H9 (cell line): ENCODE results near the gene ARHGAP26. TPM values are rescaled to one million over a fixed set of nuclear protein-coding genes. Genes with fewer than 3 reads are reported as not detected.

ENCODE experiments used
- DNase-seq: peaks from one replicate; pipeline ENCODE4 v3.0.0-alpha.2; 2017
- H2AFZ ChIP-seq: one replicate; pipeline ENCODE4 v1.6.1; 2013; ENCODE audit warnings: mild to moderate bottlenecking, low read length, control low read depth, moderate library complexity
- H2AK5ac ChIP-seq: 2 replicates; pipeline ENCODE4 v1.6.1; 2013; ENCODE audit warnings: low read length, control low read depth, mixed read lengths; ENCODE audit not compliant: insufficient read length
- H2BK120ac ChIP-seq: one replicate; pipeline ENCODE4 v1.6.1; 2013; ENCODE audit warnings: low read depth, mild to moderate bottlenecking, low read length, control low read depth, inconsistent platforms; ENCODE audit not compliant: poor library complexity, severe bottlenecking
- H2BK12ac ChIP-seq: 2 replicates; pipeline ENCODE4 v1.6.1; 2013; ENCODE audit warnings: low read length, control low read depth, mixed read lengths, low read depth; ENCODE audit not compliant: insufficient read length
- H2BK15ac ChIP-seq: 2 replicates; pipeline ENCODE4 v1.6.1; 2013; ENCODE audit warnings: low read depth, low read length, control low read depth
- H2BK20ac ChIP-seq: one replicate; pipeline ENCODE4 v1.6.1; 2013; ENCODE audit warnings: low read depth, mild to moderate bottlenecking, low read length, control low read depth, inconsistent platforms; ENCODE audit not compliant: poor library complexity, severe bottlenecking
- H2BK5ac ChIP-seq: 2 replicates; pipeline ENCODE4 v1.6.1; 2013; ENCODE audit warnings: low read length, control low read depth, mixed read lengths; ENCODE audit not compliant: insufficient read length
- H3K14ac ChIP-seq: 2 replicates; pipeline ENCODE4 v1.6.1; 2013; ENCODE audit warnings: low read length, control low read depth; ENCODE audit not compliant: insufficient read depth
- H3K18ac ChIP-seq: 2 replicates; pipeline ENCODE4 v1.6.1; 2013; ENCODE audit warnings: low read depth, mild to moderate bottlenecking, mixed read lengths, low read length, control low read depth; ENCODE audit not compliant: insufficient read length
- H3K23ac ChIP-seq: 2 replicates; pipeline ENCODE4 v1.6.1; 2013; ENCODE audit warnings: low read length, control low read depth, mixed read lengths, low read depth; ENCODE audit not compliant: insufficient read length
- H3K23me2 ChIP-seq: 2 replicates; pipeline ENCODE4 v1.6.1; 2013; ENCODE audit warnings: low read depth, mild to moderate bottlenecking, mixed read lengths, low read length, control low read depth; ENCODE audit not compliant: insufficient read length, poor library complexity, severe bottlenecking
- H3K27ac ChIP-seq: 2 replicates; pipeline ENCODE4 v1.5.1; 2013; ENCODE audit warnings: low read length, control low read depth, mixed read lengths, low read depth; ENCODE audit not compliant: insufficient read length
- H3K27me3 ChIP-seq: 2 replicates; pipeline ENCODE4 v1.6.1; 2013; ENCODE audit warnings: low read length, control low read depth, inconsistent platforms; ENCODE audit not compliant: insufficient read depth
- H3K4ac ChIP-seq: 2 replicates; pipeline ENCODE4 v1.6.1; 2013; ENCODE audit warnings: low read depth, mild to moderate bottlenecking, control low read depth, inconsistent platforms, low read length, moderate library complexity
- H3K4me1 ChIP-seq: 2 replicates; pipeline ENCODE4 v1.6.1; 2013; ENCODE audit warnings: low read length, control low read depth, inconsistent platforms; ENCODE audit not compliant: insufficient read depth
- H3K4me2 ChIP-seq: 2 replicates; pipeline ENCODE4 v1.6.1; 2013; ENCODE audit warnings: low read length, control low read depth, mixed read lengths; ENCODE audit not compliant: insufficient read length, insufficient read depth
- H3K56ac ChIP-seq: 2 replicates; pipeline ENCODE4 v1.6.1; 2013; ENCODE audit warnings: low read depth, mild to moderate bottlenecking, mixed read lengths, low read length, control low read depth; ENCODE audit not compliant: insufficient read length
- H3K79me1 ChIP-seq: 2 replicates; pipeline ENCODE4 v1.6.1; 2013; ENCODE audit warnings: low read depth, mild to moderate bottlenecking, moderate library complexity, low read length, control low read depth, inconsistent platforms; ENCODE audit not compliant: insufficient read depth, poor library complexity, severe bottlenecking
- H3K79me2 ChIP-seq: 2 replicates; pipeline ENCODE4 v1.6.1; 2013; ENCODE audit warnings: low read length, control low read depth, inconsistent platforms; ENCODE audit not compliant: insufficient read depth
- H3K9ac ChIP-seq: 2 replicates; pipeline ENCODE4 v1.6.1; 2013; ENCODE audit warnings: low read length, control low read depth, mixed read lengths; ENCODE audit not compliant: insufficient read length; ENCODE audit errors: extremely low read depth
- H3K9me3 ChIP-seq: one replicate; pipeline ENCODE4 v1.6.1; 2013; ENCODE audit warnings: low read depth, low read length, inconsistent platforms; ENCODE audit not compliant: control insufficient read depth
- H3T11ph ChIP-seq: one replicate; pipeline ENCODE4 v1.6.1; 2013; ENCODE audit warnings: mild to moderate bottlenecking, low read length, control low read depth, inconsistent platforms
- H4K20me1 ChIP-seq: one replicate; pipeline ENCODE4 v1.6.1; 2013; ENCODE audit not compliant: control insufficient read depth, insufficient read length, insufficient read depth
- H4K5ac ChIP-seq: 2 replicates; pipeline ENCODE4 v1.6.1; 2013; ENCODE audit warnings: low read depth, mild to moderate bottlenecking, mixed read lengths, low read length, control low read depth; ENCODE audit not compliant: insufficient read length
- H4K8ac ChIP-seq: replicated peaks from 2 replicates; pipeline ENCODE4 v1.6.1; 2013; ENCODE audit warnings: low read length, control low read depth, mixed read lengths, low read depth; ENCODE audit not compliant: insufficient read length
- H4K91ac ChIP-seq: 2 replicates; pipeline ENCODE4 v1.6.1; 2013; ENCODE audit warnings: low read depth, mild to moderate bottlenecking, moderate library complexity, mixed read lengths, low read length, control low read depth; ENCODE audit not compliant: insufficient read length
- H3K27ac Mint-ChIP-seq, 3 experiments: 2 replicates in 2 of 3; 3 replicates in 1 of 3; pipeline ENCODE4 v1.8.0; 2020 to 2021; ENCODE audit warnings: mixed read lengths in 3 of 3, mild to moderate bottlenecking in 1 of 3, moderate library complexity in 1 of 3
- H3K27me3 Mint-ChIP-seq: 2 replicates; pipeline ENCODE4 v1.8.0; 2021; ENCODE audit warnings: low read depth, mild to moderate bottlenecking, moderate library complexity, mixed read lengths
- H3K36me3 Mint-ChIP-seq, 3 experiments: 2 replicates in 2 of 3; 3 replicates in 1 of 3; pipeline ENCODE4 v1.8.0; 2020 to 2021; ENCODE audit warnings: low read depth in 3 of 3, mixed read lengths in 3 of 3; ENCODE audit not compliant: insufficient read depth in 1 of 3
- H3K4me1 Mint-ChIP-seq, 2 experiments: 2 replicates each; pipeline ENCODE4 v1.8.0; 2020; ENCODE audit warnings: mixed read lengths in 2 of 2
- H3K4me3 Mint-ChIP-seq, 2 experiments: 2 replicates in 1 of 2; 3 replicates in 1 of 2; pipeline ENCODE4 v1.8.0; 2020 to 2021; ENCODE audit warnings: mild to moderate bottlenecking in 2 of 2, mixed read lengths in 2 of 2, moderate library complexity in 1 of 2
- H3K9me3 Mint-ChIP-seq, 2 experiments: 2 replicates in 1 of 2; 3 replicates in 1 of 2; pipeline ENCODE4 v1.8.0; 2020; ENCODE audit warnings: mild to moderate bottlenecking in 2 of 2, mixed read lengths in 2 of 2, moderate library complexity in 1 of 2
- WGBS: extraction: QIAGEN DNeasy Blood & Tissue Kit; methylation state at CpG from one replicate; pipeline ENCODE4 v1.1.7; 2013; ENCODE audit warnings: missing lambda C conversion rate, low lambda C conversion rate, mixed read lengths; ENCODE audit not compliant: insufficient read length; ENCODE audit errors: extremely low coverage; 5-methylcytosine and 5-hydroxymethylcytosine counted together
- total RNA-seq: library from RNA; stranded (reverse); gene quantifications from 2 replicates; pipeline ENCODE4 v1.2.1, GENCODE V29; 2021
- TF ChIP-seq, protein P1 (sequence below): fragments of 200-600 bp; sonication (generic); conservative IDR thresholded peaks from 3 replicates; pipeline ENCODE4 v1.8.0; 2021; ENCODE audit warnings: antibody characterized with exemption, mild to moderate bottlenecking

Gene ARHGAP26
- total RNA-seq, 1 experiment from 2014 or later = 13.8 TPM

DNA sequence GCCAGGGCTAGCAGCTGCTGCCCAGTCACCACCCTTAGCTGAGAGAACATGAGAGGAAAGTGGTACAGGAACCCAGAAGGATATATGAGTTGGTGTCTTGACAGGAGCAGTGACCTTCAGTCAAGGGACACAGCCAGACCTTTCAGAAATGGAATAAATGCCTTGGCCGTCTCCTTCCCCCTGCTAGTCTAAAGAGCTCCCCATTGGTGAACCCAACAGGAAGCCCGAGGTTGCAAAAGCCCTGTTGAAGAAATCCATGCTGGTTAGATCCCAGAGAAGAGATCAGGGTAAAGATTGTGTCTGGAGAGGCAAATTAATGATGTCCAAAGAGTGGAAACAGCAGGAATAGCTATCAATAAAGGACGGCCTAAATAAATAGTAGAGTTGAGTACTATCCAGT, 388.9 kb downstream of the ARHGAP26 start:
- no CpG with 5 or more reads among the region's 3 CpGs for WGBS

More for the DNA sequence above, 388.9 kb downstream of the ARHGAP26 start:
- Histone ChIP-seq H3K4me2 (no peak overlapping the region), H3T11ph (no peak overlapping the region), H3K79me1 (no peaks in the 10 kb centered on the region), H3K23me2 (no peaks in the 10 kb centered on the region), H2BK15ac (no peak overlapping the region), H3K23ac (no peak overlapping the region), H4K8ac (no peak overlapping the region), H2BK20ac (no peak overlapping the region), H3K18ac (no peak overlapping the region), H4K91ac (no peak overlapping the region), H4K5ac (no peak overlapping the region), H3K27ac (no peak overlapping the region), H4K20me1 (no peaks in the 10 kb centered on the region), H3K27me3 (no peaks in the 10 kb centered on the region), H3K4me1 (peaks cover 3% of the 10 kb centered on the region; the same call in 1 of the 2 replicates), H2BK120ac (no peak overlapping the region), H2AFZ (no peak overlapping the region), H2BK12ac (no peak overlapping the region), H3K9me3 (no peaks in the 10 kb centered on the region), H3K56ac (no peak overlapping the region), H2BK5ac (no peak overlapping the region), H3K4ac (no peak overlapping the region), H2AK5ac (no peak overlapping the region), H3K14ac (no peak overlapping the region), H3K79me2 (no peaks in the 10 kb centered on the region), H3K9ac (no peak overlapping the region)
- no peaks in the 10 kb centered on the region; a peak in 2 of 7 replicates for H3K36me3 Mint-ChIP-seq
- peaks cover 7 to 12% of the 10 kb centered on the region in 2 experiments for H3K4me1 Mint-ChIP-seq
- H3K27ac Mint-ChIP-seq = no peak overlapping the region
- TF ChIP-seq, protein P1, sequence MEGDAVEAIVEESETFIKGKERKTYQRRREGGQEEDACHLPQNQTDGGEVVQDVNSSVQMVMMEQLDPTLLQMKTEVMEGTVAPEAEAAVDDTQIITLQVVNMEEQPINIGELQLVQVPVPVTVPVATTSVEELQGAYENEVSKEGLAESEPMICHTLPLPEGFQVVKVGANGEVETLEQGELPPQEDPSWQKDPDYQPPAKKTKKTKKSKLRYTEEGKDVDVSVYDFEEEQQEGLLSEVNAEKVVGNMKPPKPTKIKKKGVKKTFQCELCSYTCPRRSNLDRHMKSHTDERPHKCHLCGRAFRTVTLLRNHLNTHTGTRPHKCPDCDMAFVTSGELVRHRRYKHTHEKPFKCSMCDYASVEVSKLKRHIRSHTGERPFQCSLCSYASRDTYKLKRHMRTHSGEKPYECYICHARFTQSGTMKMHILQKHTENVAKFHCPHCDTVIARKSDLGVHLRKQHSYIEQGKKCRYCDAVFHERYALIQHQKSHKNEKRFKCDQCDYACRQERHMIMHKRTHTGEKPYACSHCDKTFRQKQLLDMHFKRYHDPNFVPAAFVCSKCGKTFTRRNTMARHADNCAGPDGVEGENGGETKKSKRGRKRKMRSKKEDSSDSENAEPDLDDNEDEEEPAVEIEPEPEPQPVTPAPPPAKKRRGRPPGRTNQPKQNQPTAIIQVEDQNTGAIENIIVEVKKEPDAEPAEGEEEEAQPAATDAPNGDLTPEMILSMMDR = no peak
- no peaks in the 10 kb centered on the region; the same call in 1 of the 2 replicates for H3K27me3 Mint-ChIP-seq
- H3K9me3 Mint-ChIP-seq = no peaks in the 10 kb centered on the region
- no peak for DNase-seq
- no peak overlapping the region for H3K4me3 Mint-ChIP-seq
